ENCODE data around the gene ETFA.

GRCh38 chr15:76221085-76221767 lies 90.0 kb downstream of the ETFA start:
- no peak for TF ChIP-seq CTCF (IDR thresholded peaks at IDR 0.05)
- TF ChIP-seq ZFX (IDR thresholded peaks at IDR 0.05; ENCODE audit: borderline replicate concordance) = no peak
